GM12875 (cell line): Measurements from ENCODE around the gene IKZF2.

Experiments used
- H3K4me3 ChIP-seq: one replicate; pipeline ENCODE4 v1.5.1; 2011; ENCODE audit warnings: low read depth, low read length, control low read depth
- CTCF ChIP-seq: IDR thresholded peaks from 2 replicates; pipeline ENCODE4 v1.5.1; 2011; ENCODE audit warnings: low read depth, mild to moderate bottlenecking, control low read depth, inconsistent platforms, low read length, moderate library complexity, borderline replicate concordance; ENCODE audit not compliant: insufficient read depth

Gene IKZF2

DNA sequence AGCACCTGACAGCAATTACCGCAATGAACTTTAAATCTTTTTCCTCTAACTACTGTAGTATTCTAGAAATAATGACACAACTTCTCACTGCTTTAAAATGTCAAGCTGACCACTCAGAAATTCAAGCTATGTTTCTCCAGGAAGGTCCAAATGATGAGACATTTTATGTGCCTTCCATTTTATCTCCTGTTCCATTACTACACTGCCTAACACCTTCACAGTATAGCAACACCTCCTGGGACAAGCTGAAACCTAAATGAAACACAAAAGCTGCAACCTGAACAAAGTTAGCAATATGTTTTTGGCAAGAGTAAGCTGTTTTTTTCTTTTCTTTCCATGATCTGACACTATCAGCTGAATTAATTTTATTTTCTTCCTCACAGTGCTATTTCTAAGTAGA lies 81.9 kb downstream of the IKZF2 start:
- TF ChIP-seq CTCF: no peak
- no peak overlapping the region for H3K4me3 ChIP-seq

GRCh38 chr2:213068676-213069359 lies 82.6 kb downstream of the IKZF2 start:
- TF ChIP-seq CTCF: no peak
- no peak overlapping the region for H3K4me3 ChIP-seq

- no peak for TF ChIP-seq CTCF
- no peak overlapping the region for H3K4me3 ChIP-seq
Measured at GRCh38 chr2:213067888-213068287, 83.5 kb downstream of the IKZF2 start.

GRCh38 chr2:213066443-213066743 lies 85.0 kb downstream of the IKZF2 start:
- H3K4me3 ChIP-seq: no peak overlapping the region
- TF ChIP-seq CTCF: no peak

DNA sequence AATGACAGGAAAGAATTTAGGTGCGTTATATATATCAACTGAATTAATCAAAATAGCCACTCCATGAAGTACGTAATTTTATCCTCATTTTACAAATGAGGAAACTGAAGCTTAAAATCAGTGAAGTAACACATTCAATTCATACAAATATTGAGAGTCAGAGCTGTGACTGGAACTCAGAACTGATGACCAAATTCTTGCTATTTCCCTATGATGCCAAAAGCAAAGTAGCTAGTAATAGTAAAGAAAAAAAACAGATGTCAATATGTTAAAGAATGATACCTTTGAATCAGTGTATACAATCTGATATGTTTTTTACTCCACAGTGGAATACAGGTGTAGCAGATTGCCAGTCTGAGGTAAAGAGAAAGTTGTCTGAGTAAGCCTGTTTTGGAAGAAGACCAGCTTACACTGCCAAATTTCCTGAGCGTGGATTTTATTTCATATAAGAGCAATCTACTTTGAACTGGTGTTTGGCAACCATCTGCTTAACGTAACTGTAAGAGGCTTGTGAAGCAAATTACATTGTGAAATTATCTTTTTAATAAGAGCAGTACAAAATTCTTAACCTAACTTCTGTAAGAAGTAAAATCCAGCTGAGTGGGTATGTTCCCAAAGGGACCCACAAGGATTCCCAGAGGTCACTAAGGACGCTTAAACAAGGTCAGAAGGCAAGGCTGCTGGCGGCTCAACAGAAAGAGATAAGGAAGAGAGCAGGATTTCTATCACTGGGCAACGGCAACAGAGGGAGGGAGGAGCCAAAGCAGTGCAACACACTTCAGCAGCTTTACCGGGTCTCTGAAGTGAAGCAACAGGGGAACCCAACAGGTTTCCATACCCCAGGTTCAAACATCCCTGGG lies 85.6 kb downstream of the IKZF2 start:
- TF ChIP-seq CTCF: no peak
- H3K4me3 ChIP-seq: no peak overlapping the region

GRCh38 chr2:213064099-213064498 lies 87.3 kb downstream of the IKZF2 start:
- H3K4me3 ChIP-seq: no peak overlapping the region
- TF ChIP-seq CTCF: no peak

DNA sequence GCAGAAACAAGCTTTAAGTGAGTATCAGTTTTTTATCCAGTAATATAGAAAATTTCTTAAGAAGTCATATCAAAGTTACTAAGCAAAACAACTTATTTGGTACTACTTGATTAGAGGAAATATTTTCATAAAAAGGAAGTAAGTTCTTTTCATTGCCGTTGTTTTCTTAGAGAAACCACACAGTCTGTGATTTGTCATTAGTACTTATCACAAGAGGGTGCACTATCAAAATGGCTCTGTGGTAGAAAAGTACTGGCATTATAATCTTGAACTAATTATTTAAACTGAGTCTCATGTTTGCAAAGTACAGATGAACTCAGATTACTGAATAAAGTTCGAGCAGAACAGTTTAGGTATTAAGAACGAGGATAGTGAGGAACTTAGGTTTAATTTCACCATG lies 93.4 kb downstream of the IKZF2 start:
- no peak for TF ChIP-seq CTCF

More for the DNA sequence above, 93.4 kb downstream of the IKZF2 start:
- no peak overlapping the region for H3K4me3 ChIP-seq
